K562 (cell line): Measurements from ENCODE around the gene TBC1D5. TPM values are rescaled to one million over a fixed set of nuclear protein-coding genes. Genes with fewer than 3 reads are reported as not detected.
A peak's percentile ranks its signal among the peaks of the same experiment; 100 is the strongest.

ENCODE experiments used
- BHLHE40 ChIP-seq: IDR thresholded peaks from 2 replicates; pipeline ENCODE4 v1.6.1; 2011; ENCODE audit warnings: low read length, improper control_type of control experiment
- CBFA2T3 ChIP-seq: fragments of 450-650 bp; IDR thresholded peaks from 2 replicates; pipeline ENCODE4 v1.6.1; 2017
- DNMT1 ChIP-seq: fragments of 450-650 bp; IDR thresholded peaks from 2 replicates; pipeline ENCODE4 v1.6.1; 2016; ENCODE audit warnings: antibody characterized with exemption, mild to moderate bottlenecking
- DPF2 ChIP-seq: fragments of 450-650 bp; IDR thresholded peaks from 2 replicates; pipeline ENCODE4 v1.6.1; 2016
- EGR1 ChIP-seq: fragments of 450-650 bp; conservative IDR thresholded peaks from 2 replicates; pipeline ENCODE4 v1.6.1; 2017; ENCODE audit warnings: mild to moderate bottlenecking
- FOXM1 ChIP-seq, 2 experiments: fragments of 450-650 bp in 1 of 2; sonication (generic) in 1 of 2; formaldehyde crosslinking in 1 of 2; IDR thresholded peaks; 2 replicates each; pipeline versions ENCODE4 v1.6.1 to v1.9.0; 2017 to 2022; ENCODE audit warnings: low read depth in 2 of 2, mild to moderate bottlenecking in 2 of 2, missing genetic modification reagents in 1 of 2, moderate library complexity in 1 of 2
- HDAC3 ChIP-seq: fragments of 450-650 bp; IDR thresholded peaks from 2 replicates; pipeline ENCODE4 v1.6.1; 2018; ENCODE audit warnings: borderline replicate concordance, mild to moderate bottlenecking, moderate library complexity; ENCODE audit not compliant: partially characterized antibody
- MAFF ChIP-seq: IDR thresholded peaks from 2 replicates; pipeline ENCODE4 v1.6.1; 2012; ENCODE audit warnings: low read length, improper control_type of control experiment
- MAZ ChIP-seq, 2 experiments: fragments of 450-650 bp in 1 of 2; sonication (generic) in 1 of 2; formaldehyde crosslinking; IDR thresholded peaks in 1 of 2; conservative IDR thresholded peaks in 1 of 2; 2 replicates each; pipeline versions ENCODE4 v1.4.0 to v1.5.0; 2020; ENCODE audit warnings: mild to moderate bottlenecking in 1 of 2, missing genetic modification reagents in 1 of 2
- MCM7 ChIP-seq, 2 experiments: fragments of 450-650 bp; IDR thresholded peaks; 2 replicates each; pipeline ENCODE4 v1.6.1; 2016 to 2018
- NR2C2 ChIP-seq, 2 experiments: fragments of 200-800 bp in 1 of 2; sonication (Bioruptor generic) in 1 of 2; sonication (generic) in 1 of 2; formaldehyde crosslinking in 1 of 2; IDR thresholded peaks; 2 replicates each; pipeline versions ENCODE4 v1.6.1 to v1.8.0; 2016 to 2022; ENCODE audit warnings: mild to moderate bottlenecking in 1 of 2, missing compliant biosample characterization in 1 of 2, missing genetic modification characterization in 1 of 2, missing genetic modification reagents in 1 of 2
- PURB ChIP-seq: sonication (generic); formaldehyde crosslinking; IDR thresholded peaks from 2 replicates; pipeline ENCODE4 v1.9.0; 2021; ENCODE audit warnings: low read depth, mild to moderate bottlenecking, missing genetic modification reagents
- RHOXF2B ChIP-seq: fragments of 250-450 bp; sonication (Bioruptor Pico); conservative IDR thresholded peaks from 2 replicates; pipeline ENCODE4 v1.5.1; 2021
- SETDB1 ChIP-seq: IDR thresholded peaks from one replicate; pipeline ENCODE4 v1.6.1; 2012; ENCODE audit warnings: low read length, control low read depth, inconsistent platforms
- SMARCE1 ChIP-seq: fragments of 450-650 bp; IDR thresholded peaks from 2 replicates; pipeline ENCODE4 v1.7.1; 2016; ENCODE audit warnings: mild to moderate bottlenecking
- SNRNP70 ChIP-seq: fragments of 200-400 bp; formaldehyde crosslinking; optimal IDR thresholded peaks from 2 replicates; pipeline ENCODE3; 2017; ENCODE audit warnings: low read depth, low read length
- THRAP3 ChIP-seq: fragments of 450-650 bp; IDR thresholded peaks from 2 replicates; pipeline ENCODE4 v1.6.1; 2016; ENCODE audit warnings: mild to moderate bottlenecking, inconsistent platforms, borderline replicate concordance
- TOE1 ChIP-seq, 2 experiments: fragments of 450-650 bp in 1 of 2; sonication (generic) in 1 of 2; formaldehyde crosslinking in 1 of 2; IDR thresholded peaks; 2 replicates each; pipeline versions ENCODE4 v1.7.1 to v1.8.0; 2016 to 2022; ENCODE audit warnings: borderline replicate concordance in 2 of 2, mild to moderate bottlenecking in 2 of 2, antibody characterized with exemption in 1 of 2, inconsistent platforms in 1 of 2, low read depth in 1 of 2, missing genetic modification reagents in 1 of 2, moderate library complexity in 1 of 2
- USF1 ChIP-seq: sonication (generic); formaldehyde crosslinking; IDR thresholded peaks from 2 replicates; pipeline ENCODE4 v1.9.0; 2022; ENCODE audit warnings: mild to moderate bottlenecking, missing genetic modification reagents
- ZNF280A ChIP-seq: fragments of 450-650 bp; IDR thresholded peaks from 2 replicates; pipeline ENCODE4 v1.6.1; 2018; ENCODE audit warnings: mild to moderate bottlenecking, low read depth; ENCODE audit not compliant: partially characterized antibody
- polyA plus RNA-seq, 8 experiments: library from polyadenylated mRNA; depleted of rRNA in 4 of 8; stranded (reverse) in 5 of 8; unstranded in 3 of 8; fragments of >200 nt; fragmentation: Nextera tagmentation in 2 of 8; fragmentation: Illumina TruSeq in 1 of 8; extraction: Ambion mirVana in 2 of 8; extraction: Trizol in 1 of 8; gene quantifications; 2 replicates each; pipeline versions ENCODE4 v1.2.1 to v1.2.3, GENCODE V29; 2011 to 2014; ENCODE audit warnings: inconsistent platforms in 1 of 8, missing spikeins in 1 of 8
- total RNA-seq, 7 experiments: library from RNA; depleted of rRNA in 6 of 7; stranded (reverse); fragments of >200 nt in 6 of 7; fragmentation: Illumina TruSeq in 2 of 7; extraction: Trizol in 2 of 7; gene quantifications; 2 replicates each; pipeline versions ENCODE4 v1.2.1 to v1.2.3, GENCODE V29; 2011 to 2021; ENCODE audit warnings: low replicate concordance in 1 of 7
- TF ChIP-seq, protein P1 (sequence below): fragments of 450-650 bp; formaldehyde crosslinking; IDR thresholded peaks from 2 replicates; pipeline ENCODE4 v1.4.0; 2022; ENCODE audit warnings: missing genetic modification characterization
- TF ChIP-seq, protein P2 (sequence below): IDR thresholded peaks from 2 replicates; pipeline ENCODE4 v1.6.1; 2016; ENCODE audit warnings: missing genetic modification characterization, missing compliant biosample characterization

TBC1D5 gene
- total and polyA plus RNA-seq, 9 of the 15 experiments (the other 6 are each of a cell fraction or from before 2014, with no cell fraction given) = 2.9 to 38.1 (median 25.6) TPM

DNA sequence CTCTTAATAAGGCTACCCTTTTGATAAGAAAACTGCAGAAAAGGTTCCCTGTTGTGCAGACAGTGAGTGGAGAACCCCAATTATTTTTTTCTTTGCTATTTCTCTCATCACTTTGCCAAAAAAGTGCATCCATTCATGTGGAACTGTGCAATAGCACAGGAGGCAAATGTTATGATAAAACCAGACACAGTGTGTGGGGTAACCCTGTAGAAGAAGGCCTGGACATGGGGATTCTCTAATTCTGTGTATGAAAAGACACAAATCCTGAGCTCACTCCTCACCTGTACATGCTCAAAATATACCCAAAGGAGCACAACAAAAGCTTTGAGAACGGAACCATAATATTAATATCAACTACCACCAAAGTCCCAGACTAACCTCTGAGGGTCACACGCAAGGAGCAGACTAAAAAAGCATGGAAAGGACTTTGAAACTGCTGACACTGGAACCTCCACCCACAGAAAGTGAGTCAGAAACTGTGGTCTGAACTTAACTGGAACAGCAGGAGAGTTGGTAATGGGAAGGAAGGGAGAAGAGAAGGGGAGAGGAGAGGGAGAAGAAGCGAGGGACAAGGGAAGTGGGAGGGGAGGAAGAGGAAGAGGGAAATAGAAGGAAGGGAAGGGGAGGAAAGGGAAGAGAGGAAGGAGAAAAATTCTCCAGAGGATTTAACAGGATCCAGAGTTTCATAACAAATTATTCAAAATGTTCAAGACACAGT, 299.9 kb downstream of the TBC1D5 start (continued):
- TF ChIP-seq USF1 (no peak), SNRNP70 (no peak), MCM7 (IDR thresholded peaks at IDR 0.05) (0 out of 4 replicates have a peak, but pooled peaks of 1 of the 2 experiments have one; percentile 23), NR2C2 (CRISPR knock-in tag; IDR thresholded peaks at IDR 0.05) (no peak), NR2C2 (tag; IDR thresholded peaks at IDR 0.05) (no peak), DNMT1 (peak; percentile 90; the same call in 1 of the 2 replicates), MAFF (peak; percentile 34; the same call in 1 of the 2 replicates), SETDB1 (no peak), TOE1 (IDR thresholded peaks at IDR 0.05; ENCODE audit: borderline replicate concordance) (peak; percentile 85), TOE1 (CRISPR knock-in tag; IDR thresholded peaks at IDR 0.05; ENCODE audit: borderline replicate concordance, low read depth) (no peak), DPF2 (peak; percentile 78), FOXM1 (IDR thresholded peaks at IDR 0.05; ENCODE audit: low read depth) (peak; percentile 43), FOXM1 (CRISPR knock-in tag; IDR thresholded peaks at IDR 0.05; ENCODE audit: low read depth) (no peak), EGR1 (peak; percentile 92), BHLHE40 (no peak), PURB (CRISPR knock-in tag) (0 out of 2 replicates have a peak, but pooled peaks have one; percentile 44), ZNF280A (peak; percentile 57), THRAP3 (peak; percentile 86), MAZ (CRISPR knock-in tag; conservative IDR thresholded peaks at IDR 0.05 in 1 of 2, IDR thresholded peaks at IDR 0.05 in 1 of 2) (0 out of 4 replicates have a peak, but pooled peaks of 1 of the 2 experiments have one; percentile 30), RHOXF2B (no peak), HDAC3 (peak; percentile 31), CBFA2T3 (no peak), SMARCE1 (0 out of 2 replicates have a peak, but pooled peaks have one; percentile 37)
- TF ChIP-seq, protein P1, sequence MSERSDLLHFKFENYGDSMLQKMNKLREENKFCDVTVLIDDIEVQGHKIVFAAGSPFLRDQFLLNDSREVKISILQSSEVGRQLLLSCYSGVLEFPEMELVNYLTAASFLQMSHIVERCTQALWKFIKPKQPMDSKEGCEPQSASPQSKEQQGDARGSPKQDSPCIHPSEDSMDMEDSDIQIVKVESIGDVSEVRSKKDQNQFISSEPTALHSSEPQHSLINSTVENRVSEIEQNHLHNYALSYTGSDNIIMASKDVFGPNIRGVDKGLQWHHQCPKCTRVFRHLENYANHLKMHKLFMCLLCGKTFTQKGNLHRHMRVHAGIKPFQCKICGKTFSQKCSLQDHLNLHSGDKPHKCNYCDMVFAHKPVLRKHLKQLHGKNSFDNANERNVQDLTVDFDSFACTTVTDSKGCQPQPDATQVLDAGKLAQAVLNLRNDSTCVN (CRISPR knock-in tag) = peak; percentile 77; the same call in 1 of the 2 replicates
- TF ChIP-seq, protein P2, sequence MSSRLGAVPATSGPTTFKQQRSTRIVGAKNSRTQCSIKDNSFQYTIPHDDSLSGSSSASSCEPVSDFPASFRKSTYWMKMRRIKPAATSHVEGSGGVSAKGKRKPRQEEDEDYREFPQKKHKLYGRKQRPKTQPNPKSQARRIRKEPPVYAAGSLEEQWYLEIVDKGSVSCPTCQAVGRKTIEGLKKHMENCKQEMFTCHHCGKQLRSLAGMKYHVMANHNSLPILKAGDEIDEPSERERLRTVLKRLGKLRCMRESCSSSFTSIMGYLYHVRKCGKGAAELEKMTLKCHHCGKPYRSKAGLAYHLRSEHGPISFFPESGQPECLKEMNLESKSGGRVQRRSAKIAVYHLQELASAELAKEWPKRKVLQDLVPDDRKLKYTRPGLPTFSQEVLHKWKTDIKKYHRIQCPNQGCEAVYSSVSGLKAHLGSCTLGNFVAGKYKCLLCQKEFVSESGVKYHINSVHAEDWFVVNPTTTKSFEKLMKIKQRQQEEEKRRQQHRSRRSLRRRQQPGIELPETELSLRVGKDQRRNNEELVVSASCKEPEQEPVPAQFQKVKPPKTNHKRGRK (tag) = peak; percentile 81
